ENCODE measurements around the gene THTPA.

DNA sequence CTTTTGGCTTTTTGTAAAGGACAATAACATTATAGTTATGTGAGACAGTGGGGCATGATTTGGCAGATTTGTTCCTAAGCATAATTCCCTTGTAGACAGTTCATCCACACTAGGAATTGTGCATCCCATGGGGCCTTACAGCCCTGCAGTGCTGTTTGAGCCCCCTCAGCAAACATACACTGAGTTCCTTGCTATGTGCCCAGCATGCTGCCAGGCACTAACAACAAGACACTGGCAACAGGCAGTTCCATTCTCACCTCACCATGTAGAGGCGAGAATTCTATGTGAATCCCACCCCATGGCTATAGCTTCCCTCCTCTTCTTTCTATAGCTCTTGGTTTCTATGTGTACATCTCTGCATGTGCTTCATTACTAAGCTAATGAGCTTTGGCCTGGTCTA, 1.9 kb downstream of the THTPA start:
- no peak for TF ChIP-seq ZNF707 (CRISPR knock-in tag; conservative IDR thresholded peaks at IDR 0.05)
- TF ChIP-seq JUND (IDR thresholded peaks at IDR 0.05; ENCODE audit: borderline replicate concordance, low read depth, low read length), result no peak
- TF ChIP-seq JUND (tag; IDR thresholded peaks at IDR 0.05; ENCODE audit: borderline replicate concordance, low read depth, low read length), result no peak
- TF ChIP-seq, protein P1, sequence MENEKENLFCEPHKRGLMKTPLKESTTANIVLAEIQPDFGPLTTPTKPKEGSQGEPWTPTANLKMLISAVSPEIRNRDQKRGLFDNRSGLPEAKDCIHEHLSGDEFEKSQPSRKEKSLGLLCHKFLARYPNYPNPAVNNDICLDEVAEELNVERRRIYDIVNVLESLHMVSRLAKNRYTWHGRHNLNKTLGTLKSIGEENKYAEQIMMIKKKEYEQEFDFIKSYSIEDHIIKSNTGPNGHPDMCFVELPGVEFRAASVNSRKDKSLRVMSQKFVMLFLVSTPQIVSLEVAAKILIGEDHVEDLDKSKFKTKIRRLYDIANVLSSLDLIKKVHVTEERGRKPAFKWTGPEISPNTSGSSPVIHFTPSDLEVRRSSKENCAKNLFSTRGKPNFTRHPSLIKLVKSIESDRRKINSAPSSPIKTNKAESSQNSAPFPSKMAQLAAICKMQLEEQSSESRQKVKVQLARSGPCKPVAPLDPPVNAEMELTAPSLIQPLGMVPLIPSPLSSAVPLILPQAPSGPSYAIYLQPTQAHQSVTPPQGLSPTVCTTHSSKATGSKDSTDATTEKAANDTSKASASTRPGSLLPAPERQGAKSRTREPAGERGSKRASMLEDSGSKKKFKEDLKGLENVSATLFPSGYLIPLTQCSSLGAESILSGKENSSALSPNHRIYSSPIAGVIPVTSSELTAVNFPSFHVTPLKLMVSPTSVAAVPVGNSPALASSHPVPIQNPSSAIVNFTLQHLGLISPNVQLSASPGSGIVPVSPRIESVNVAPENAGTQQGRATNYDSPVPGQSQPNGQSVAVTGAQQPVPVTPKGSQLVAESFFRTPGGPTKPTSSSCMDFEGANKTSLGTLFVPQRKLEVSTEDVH (IDR thresholded peaks at IDR 0.05; ENCODE audit: low read depth, partially characterized antibody), result no peak
- TF ChIP-seq FOXA3 (CRISPR knock-in tag; conservative IDR thresholded peaks at IDR 0.05 in 1 of 2, IDR thresholded peaks at IDR 0.05 in 1 of 2), result no peak
- TF ChIP-seq MYC (IDR thresholded peaks at IDR 0.05; ENCODE audit: low read depth, low read length), result no peak
- no peak for TF ChIP-seq MYC (CRISPR knock-in tag; IDR thresholded peaks at IDR 0.05; ENCODE audit: borderline replicate concordance, low read depth)
